ENCODE measurements around the gene TMEM181.

DNA sequence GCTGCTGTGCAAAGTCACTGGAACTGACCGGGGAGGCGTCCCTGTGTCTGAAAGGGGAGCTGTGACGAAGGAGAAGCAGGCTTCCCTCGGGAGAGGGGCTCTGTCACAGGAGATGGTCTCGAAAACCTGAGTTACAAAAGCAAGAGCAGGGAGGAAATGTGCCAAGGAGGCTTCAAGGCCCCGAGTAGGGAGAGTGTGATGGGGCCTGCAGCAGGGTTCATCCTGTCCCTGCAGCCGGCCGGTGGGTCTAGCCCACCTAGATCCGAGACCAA lies 68.0 kb downstream of the TMEM181 start:
- no peak for TF ChIP-seq CTCF (conservative IDR thresholded peaks at IDR 0.05 in 1 of 2, IDR thresholded peaks at IDR 0.05 in 1 of 2; ENCODE audit: extremely low read depth in 1 of 2, insufficient read depth in 1 of 2, low read depth in 1 of 2, low read length in 2 of 2)
- TF ChIP-seq EZH2 (IDR thresholded peaks at IDR 0.05; ENCODE audit: borderline replicate concordance, low read length), result no peak

All from mammary epithelial cell (primary cell).